ENCODE data around the gene SPRR5.

GRCh38 chr1:152972196-152972886, 25.3 kb downstream of the SPRR5 start:
- no peak for TF ChIP-seq CTCF (conservative IDR thresholded peaks at IDR 0.05 in 1 of 2, IDR thresholded peaks at IDR 0.05 in 1 of 2; ENCODE audit: low read depth in 1 of 2, low read length in 2 of 2)
- TF ChIP-seq EZH2 (IDR thresholded peaks at IDR 0.05; ENCODE audit: low read length, missing control alignments), result no peak

Data from fibroblast of lung (primary cell).